Measurements from ENCODE around the gene TRAPPC6A. TPM values are rescaled to one million over a fixed set of nuclear protein-coding genes. Genes with fewer than 3 reads are reported as not detected.

The TRAPPC6A gene
- total RNA-seq, 2 donors from 2014 or later = 17.9 to 22.8 TPM

- Histone ChIP-seq H3K36me3 (peaks cover 3% of the 10 kb centered on the region), H3K27ac (no peak overlapping the region), H3K4me3 (no peak overlapping the region), H3K4me1 (peaks cover 0 to 32% of the 10 kb centered on the region in 2 donors), H3K9me3 (no peaks in the 10 kb centered on the region), H3K27me3 (peaks cover 0 to 11% of the 10 kb centered on the region in 2 donors)
- no peak for DNase-seq (ENCODE audit: low spot score)
- no peak for TF ChIP-seq CTCF (IDR thresholded peaks at IDR 0.05)
These were observed 26.7 kb downstream of the TRAPPC6A start for GRCh38 chr19:45151320-45151719.

GRCh38 chr19:45150751-45151281, 27.2 kb downstream of the TRAPPC6A start:
- H3K9me3 ChIP-seq = no peaks in the 10 kb centered on the region
- H3K4me3 ChIP-seq = no peak overlapping the region
- no peak overlapping the region for H3K27ac ChIP-seq
- no peak for DNase-seq (ENCODE audit: low spot score)
- H3K4me1 ChIP-seq = peaks cover 0 to 32% of the 10 kb centered on the region in 2 donors
- peaks cover 8% of the 10 kb centered on the region for H3K36me3 ChIP-seq
- peaks cover 0 to 11% of the 10 kb centered on the region in 2 donors for H3K27me3 ChIP-seq
- TF ChIP-seq CTCF (IDR thresholded peaks at IDR 0.05) = no peak

- Histone ChIP-seq H3K4me3 (no peak overlapping the region), H3K9me3 (no peaks in the 10 kb centered on the region), H3K4me1 (peaks cover 0 to 32% of the 10 kb centered on the region in 2 donors), H3K36me3 (peaks cover 9% of the 10 kb centered on the region), H3K27me3 (peaks cover 0 to 11% of the 10 kb centered on the region in 2 donors), H3K27ac (no peak overlapping the region)
- DNase-seq (ENCODE audit: low spot score) = no peak
- no peak for TF ChIP-seq CTCF (IDR thresholded peaks at IDR 0.05)
These were observed 27.9 kb downstream of the TRAPPC6A start for GRCh38 chr19:45150180-45150579.

DNA sequence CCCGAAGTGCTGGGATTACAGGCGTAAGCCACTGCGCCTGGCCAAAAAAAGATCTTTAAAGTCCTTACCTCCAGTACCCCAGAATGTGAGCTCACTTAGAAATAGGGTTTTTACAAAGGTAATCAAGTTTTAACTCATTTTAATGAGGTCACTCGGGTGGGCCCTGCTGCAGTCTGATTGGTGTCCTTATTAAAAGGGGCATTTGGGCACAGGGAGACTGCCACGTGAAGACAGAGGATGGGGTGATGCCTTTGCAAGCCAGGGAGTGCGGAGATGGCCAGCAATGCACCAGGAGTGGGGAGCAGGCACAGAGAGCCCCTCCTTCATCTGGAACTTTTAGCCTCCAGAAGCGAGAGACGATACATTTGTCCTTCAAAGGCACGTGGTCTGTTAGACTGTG, 28.9 kb downstream of the TRAPPC6A start:
- Histone ChIP-seq H3K36me3 (peaks cover 16% of the 10 kb centered on the region), H3K4me1 (peaks cover 0 to 25% of the 10 kb centered on the region in 2 donors), H3K27ac (no peak overlapping the region), H3K9me3 (no peaks in the 10 kb centered on the region), H3K4me3 (no peak overlapping the region), H3K27me3 (peaks cover 0 to 11% of the 10 kb centered on the region in 2 donors)
- no peak for TF ChIP-seq CTCF (IDR thresholded peaks at IDR 0.05)
- no peak for DNase-seq (ENCODE audit: low spot score)

- peaks cover 22% of the 10 kb centered on the region for H3K36me3 ChIP-seq
- peaks cover 0 to 14% of the 10 kb centered on the region in 2 donors for H3K4me1 ChIP-seq
- no peak overlapping the region for H3K27ac ChIP-seq
- no peak for TF ChIP-seq CTCF (IDR thresholded peaks at IDR 0.05)
- H3K27me3 ChIP-seq = peaks cover 0 to 11% of the 10 kb centered on the region in 2 donors
- no peak for DNase-seq (ENCODE audit: low spot score)
- H3K9me3 ChIP-seq = no peaks in the 10 kb centered on the region
- no peak overlapping the region for H3K4me3 ChIP-seq
These were observed 30.0 kb downstream of the TRAPPC6A start for GRCh38 chr19:45147835-45148676.
